Measurements from ENCODE around the gene GASK1A. TPM values are rescaled to one million over a fixed set of nuclear protein-coding genes. Genes with fewer than 3 reads are reported as not detected.

Gene GASK1A
- under 0.01 TPM in 1 of 2 replicates, not detected in the other for total RNA-seq

GRCh38 chr3:42979044-42979972 is at the start of gene GASK1A:
GASK1A (plus strand) TSS chr3:42979311; CDS start chr3:42979643, 332 bp downstream.

GRCh38 chr3:43105596-43106292 is 126.6 kb downstream of the GASK1A start, which contains the start of gene POMGNT2:
POMGNT2 (minus strand) TSS chr3:43106079; CDS start chr3:43081431, 24,648 bp downstream.

Other genes starting within 250 kb of the GASK1A start
- 0.72 TPM in 1 of 2 replicates, not detected in the other for gene CCDC13, start 206.1 kb upstream of the GASK1A start, total RNA-seq
- 127 and 167 TPM in 2 replicates for gene HIGD1A, start 174.8 kb upstream of the GASK1A start, total RNA-seq
- not detected in 2 replicates for gene ACKR2, start 169.9 kb upstream of the GASK1A start, total RNA-seq
- gene CYP8B1, start 103.4 kb upstream of the GASK1A start, total RNA-seq = not detected in 2 replicates
- gene ZNF662, start 73.2 kb upstream of the GASK1A start, total RNA-seq = 0.32 and 0.36 TPM in 2 replicates
- 7.8 and 10.2 TPM in 2 replicates for gene POMGNT2, start 126.8 kb downstream of the GASK1A start, total RNA-seq